HCT116 (cell line): ENCODE results near the gene SNAI1. TPM values are rescaled to one million over a fixed set of nuclear protein-coding genes. Genes with fewer than 3 reads are reported as not detected.

Experiments used
- ATAC-seq: fragments of 200-7000 bp; cut with Tn5 transposase; 2 replicates; pipeline ENCODE4 v1.9.1; 2020; ENCODE audit warnings: mild to moderate bottlenecking, moderate library complexity
- BruUV-seq: library from RNA; stranded (reverse); fragments of 400-500 nt; replicated peaks from 2 replicates; lab custom pipeline; 2021; lab: Mats Ljungman, UMichigan
- CTCF ChIA-PET: fragments of 300-600 bp; sonication (Branson Sonifier 250); formaldehyde crosslinking; loops from one replicate; lab custom pipeline; 2021; ENCODE audit warnings: antibody characterized with exemption; lab: Charles Lee
- POLR2A ChIA-PET: fragments of 300-600, 350-600 bp; sonication (Branson Sonifier 250); formaldehyde crosslinking; loops from one replicate; lab custom pipeline; 2021; ENCODE audit warnings: antibody characterized with exemption; lab: Charles Lee
- RAD21 ChIA-PET, 2 experiments: fragments of 300-600 bp; sonication (Branson Sonifier 250); formaldehyde crosslinking; loops; one replicate each; lab custom pipeline; 2023; ENCODE audit warnings: low total read pairs in 2 of 2; ENCODE audit not compliant: uncharacterized antibody in 2 of 2, unreplicated experiment in 2 of 2, low non-redundant PET in 1 of 2; lab: Charles Lee
- DNase-seq: peaks from one replicate; pipeline ENCODE4 v3.0.0-alpha.2; 2010; ENCODE audit warnings: low read depth, low spot score
- H2AFZ ChIP-seq: fragments of 200-600 bp; shearing (Covaris generic), sonication (generic); 2 replicates; pipeline ENCODE4 v1.6.1; 2017; ENCODE audit warnings: low read depth, mixed run types, mixed read lengths, antibody characterized with exemption, low read length; ENCODE audit not compliant: poor library complexity, severe bottlenecking
- H3K27ac ChIP-seq: 2 replicates; pipeline ENCODE4 v1.5.1; 2012; ENCODE audit warnings: low read depth, low read length
- H3K27me3 ChIP-seq: fragments of 200-600 bp; sonication (generic); 2 replicates; pipeline ENCODE4 v1.6.1; 2016; ENCODE audit warnings: mixed run types, low read length, mixed read lengths; ENCODE audit not compliant: insufficient read depth
- H3K36me3 ChIP-seq, 2 experiments: fragments of 200-500 bp in 1 of 2; fragments of 200-600 bp in 1 of 2; sonication (Bioruptor generic) in 1 of 2; sonication (generic) in 1 of 2; 2 replicates each; pipeline versions ENCODE4 v1.5.1 to v1.6.1; 2014 to 2016; ENCODE audit warnings: low read length in 2 of 2, inconsistent platforms in 1 of 2, mixed read lengths in 1 of 2, mixed run types in 1 of 2; ENCODE audit not compliant: insufficient read depth in 2 of 2, control insufficient read depth in 1 of 2
- H3K4me1 ChIP-seq, 2 experiments: fragments of 200-600 bp in 1 of 2; sonication (generic) in 1 of 2; 2 replicates each; pipeline versions ENCODE4 v1.5.1 to v1.6.1; 2012 to 2017; ENCODE audit warnings: low read length in 2 of 2, inconsistent platforms in 1 of 2, mild to moderate bottlenecking in 1 of 2, mixed read lengths in 1 of 2, mixed run types in 1 of 2, moderate library complexity in 1 of 2; ENCODE audit not compliant: insufficient read depth in 2 of 2, control insufficient read depth in 1 of 2
- H3K4me2 ChIP-seq: fragments of 200-600 bp; sonication (generic); 2 replicates; pipeline ENCODE4 v1.6.1; 2017; ENCODE audit warnings: mixed run types, low read length, mixed read lengths
- H3K4me3 ChIP-seq, 2 experiments: fragments of 200-600 bp in 1 of 2; sonication (generic) in 1 of 2; replicated peaks in 1 of 2; 2 replicates each; pipeline ENCODE4 v1.5.1; 2011 to 2016; ENCODE audit warnings: low read length in 2 of 2, control low read depth in 1 of 2, low read depth in 1 of 2, mild to moderate bottlenecking in 1 of 2, mixed read lengths in 1 of 2, mixed run types in 1 of 2
- H3K79me2 ChIP-seq: fragments of 200-600 bp; sonication (generic); 2 replicates; pipeline ENCODE4 v1.6.1; 2017; ENCODE audit warnings: mild to moderate bottlenecking, mixed run types, low read length, moderate library complexity, mixed read lengths; ENCODE audit not compliant: insufficient read depth
- H3K9ac ChIP-seq: fragments of 200-600 bp; sonication (generic); 2 replicates; pipeline ENCODE4 v1.6.1; 2016; ENCODE audit warnings: low read length, mixed read lengths
- H3K9me2 ChIP-seq: fragments of 200-600 bp; sonication (generic), shearing (Covaris generic); 2 replicates; pipeline ENCODE4 v1.6.1; 2017; ENCODE audit warnings: mixed run types, mild to moderate bottlenecking, moderate library complexity; ENCODE audit not compliant: insufficient read depth
- H3K9me3 ChIP-seq, 2 experiments: fragments of 200-500 bp in 1 of 2; fragments of 200-600 bp in 1 of 2; sonication (Bioruptor generic) in 1 of 2; sonication (generic) in 1 of 2; 2 replicates each; pipeline ENCODE4 v1.6.1; 2014 to 2017; ENCODE audit warnings: low read length in 2 of 2, mixed read lengths in 2 of 2, inconsistent platforms in 1 of 2, low read depth in 1 of 2, mild to moderate bottlenecking in 1 of 2, mixed run types in 1 of 2, moderate library complexity in 1 of 2; ENCODE audit not compliant: control insufficient read depth in 1 of 2, insufficient read depth in 1 of 2
- H4K20me1 ChIP-seq: fragments of 200-600 bp; sonication (generic), shearing (Covaris generic); 2 replicates; pipeline ENCODE4 v1.6.1; 2017; ENCODE audit warnings: mixed run types, mild to moderate bottlenecking, moderate library complexity; ENCODE audit not compliant: insufficient read depth
- EGR1 ChIP-seq: IDR thresholded peaks from 2 replicates; pipeline ENCODE4 v1.6.1; 2012; ENCODE audit warnings: low read depth
- EZH2 ChIP-seq: fragments of 200-600 bp; sonication (generic); IDR thresholded peaks from 2 replicates; pipeline ENCODE4 v1.6.1; 2017; ENCODE audit warnings: antibody characterized with exemption, mixed run types
- EZH2phosphoT487 ChIP-seq: fragments of 200-600 bp; IDR thresholded peaks from 2 replicates; pipeline ENCODE4 v1.6.1; 2018; ENCODE audit warnings: antibody characterized with exemption, borderline replicate concordance
- FOSL1 ChIP-seq: IDR thresholded peaks from 2 replicates; pipeline ENCODE4 v1.6.1; 2012; ENCODE audit warnings: low read depth
- JUND ChIP-seq: IDR thresholded peaks from 2 replicates; pipeline ENCODE4 v1.6.1; 2012
- RAD21 ChIP-seq: IDR thresholded peaks from 2 replicates; pipeline ENCODE4 v1.6.1; 2012; ENCODE audit warnings: low read depth, mild to moderate bottlenecking
- SP1 ChIP-seq: IDR thresholded peaks from 2 replicates; pipeline ENCODE4 v1.6.1; 2012; ENCODE audit warnings: low read depth
- TCF7L2 ChIP-seq: IDR thresholded peaks from 2 replicates; pipeline ENCODE4 v1.7.0; 2011; ENCODE audit warnings: borderline replicate concordance, inconsistent platforms; ENCODE audit not compliant: insufficient read depth, insufficient read length; ENCODE audit errors: extremely low read depth
- YY1 ChIP-seq: IDR thresholded peaks from 2 replicates; pipeline ENCODE4 v1.6.1; 2011; ENCODE audit warnings: low read length, low read depth, moderate library complexity, mild to moderate bottlenecking; ENCODE audit not compliant: insufficient replicate concordance; ENCODE audit errors: extremely low read depth
- ZNF274 ChIP-seq: fragments of 200-500 bp; sonication (Bioruptor generic); IDR thresholded peaks from 2 replicates; pipeline ENCODE4 v1.6.1; 2014; ENCODE audit warnings: mild to moderate bottlenecking, low read depth, low read length, inconsistent platforms
- intact Hi-C: fragments of 100-400 bp; cut with micrococcal nuclease; formaldehyde crosslinking; loops from 2 replicates; pipeline ENCODE4 v1.10.0; 2022
- total RNA-seq: library from RNA; stranded (reverse); gene quantifications from one replicate; pipeline ENCODE4 v1.2.1, GENCODE V29; 2021; ENCODE audit not compliant: unreplicated experiment
- TF ChIP-seq, protein P1 (sequence below), 3 experiments: fragments of 200-600 bp in 1 of 3; sonication (generic) in 1 of 3; IDR thresholded peaks in 2 of 3; conservative IDR thresholded peaks in 1 of 3; 2 replicates each; pipeline ENCODE4 v1.5.1; 2012 to 2017; ENCODE audit warnings: low read depth in 2 of 3, low read length in 2 of 3, antibody characterized with exemption in 1 of 3, borderline replicate concordance in 1 of 3, control low read depth in 1 of 3, mild to moderate bottlenecking in 1 of 3, mixed read lengths in 1 of 3, mixed run types in 1 of 3, moderate library complexity in 1 of 3; ENCODE audit not compliant: insufficient read depth in 1 of 3
- TF ChIP-seq, protein P2 (sequence below): IDR thresholded peaks from 2 replicates; pipeline ENCODE4 v1.6.1; 2012
- TF ChIP-seq, protein P3 (sequence below): IDR thresholded peaks from 2 replicates; pipeline ENCODE4 v1.6.1; 2012; ENCODE audit warnings: low read depth

Gene SNAI1
- total RNA-seq, 1 experiment from 2014 or later, result 13.4 TPM

DNA sequence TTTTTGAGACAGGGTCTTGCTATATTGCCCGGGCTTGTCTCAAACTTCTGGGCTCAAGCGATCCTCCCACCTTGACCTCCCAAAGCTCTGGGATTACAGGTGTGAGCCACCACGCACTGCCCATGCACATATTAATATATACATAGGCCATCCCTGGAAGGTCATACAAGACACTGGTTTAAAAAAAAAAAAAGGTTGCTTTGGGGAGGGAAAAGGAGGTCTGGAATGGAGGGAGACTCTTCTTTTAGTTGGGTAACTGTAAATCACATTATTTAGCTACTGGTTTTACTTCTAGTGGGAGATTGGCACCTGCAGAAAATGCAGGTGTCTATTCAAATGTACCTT is 4.1 kb upstream of the SNAI1 start:
- TF ChIP-seq EGR1 (no peak), TCF7L2 (no peak), EZH2 (no peak), ZNF274 (no peak), RAD21 (no peak), EZH2phosphoT487 (no peak), SP1 (no peak), YY1 (no peak), JUND (no peak), FOSL1 (no peak)
- TF ChIP-seq, protein P1, sequence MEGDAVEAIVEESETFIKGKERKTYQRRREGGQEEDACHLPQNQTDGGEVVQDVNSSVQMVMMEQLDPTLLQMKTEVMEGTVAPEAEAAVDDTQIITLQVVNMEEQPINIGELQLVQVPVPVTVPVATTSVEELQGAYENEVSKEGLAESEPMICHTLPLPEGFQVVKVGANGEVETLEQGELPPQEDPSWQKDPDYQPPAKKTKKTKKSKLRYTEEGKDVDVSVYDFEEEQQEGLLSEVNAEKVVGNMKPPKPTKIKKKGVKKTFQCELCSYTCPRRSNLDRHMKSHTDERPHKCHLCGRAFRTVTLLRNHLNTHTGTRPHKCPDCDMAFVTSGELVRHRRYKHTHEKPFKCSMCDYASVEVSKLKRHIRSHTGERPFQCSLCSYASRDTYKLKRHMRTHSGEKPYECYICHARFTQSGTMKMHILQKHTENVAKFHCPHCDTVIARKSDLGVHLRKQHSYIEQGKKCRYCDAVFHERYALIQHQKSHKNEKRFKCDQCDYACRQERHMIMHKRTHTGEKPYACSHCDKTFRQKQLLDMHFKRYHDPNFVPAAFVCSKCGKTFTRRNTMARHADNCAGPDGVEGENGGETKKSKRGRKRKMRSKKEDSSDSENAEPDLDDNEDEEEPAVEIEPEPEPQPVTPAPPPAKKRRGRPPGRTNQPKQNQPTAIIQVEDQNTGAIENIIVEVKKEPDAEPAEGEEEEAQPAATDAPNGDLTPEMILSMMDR (IDR thresholded peaks at IDR 0.05 in 2 of 3, conservative IDR thresholded peaks at IDR 0.05 in 1 of 3; ENCODE audit: borderline replicate concordance in 1 of 3, insufficient read depth in 1 of 3, low read depth in 2 of 3, low read length in 2 of 3), result no peak
- TF ChIP-seq, protein P2, sequence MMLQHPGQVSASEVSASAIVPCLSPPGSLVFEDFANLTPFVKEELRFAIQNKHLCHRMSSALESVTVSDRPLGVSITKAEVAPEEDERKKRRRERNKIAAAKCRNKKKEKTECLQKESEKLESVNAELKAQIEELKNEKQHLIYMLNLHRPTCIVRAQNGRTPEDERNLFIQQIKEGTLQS, result no peak
- TF ChIP-seq, protein P3, sequence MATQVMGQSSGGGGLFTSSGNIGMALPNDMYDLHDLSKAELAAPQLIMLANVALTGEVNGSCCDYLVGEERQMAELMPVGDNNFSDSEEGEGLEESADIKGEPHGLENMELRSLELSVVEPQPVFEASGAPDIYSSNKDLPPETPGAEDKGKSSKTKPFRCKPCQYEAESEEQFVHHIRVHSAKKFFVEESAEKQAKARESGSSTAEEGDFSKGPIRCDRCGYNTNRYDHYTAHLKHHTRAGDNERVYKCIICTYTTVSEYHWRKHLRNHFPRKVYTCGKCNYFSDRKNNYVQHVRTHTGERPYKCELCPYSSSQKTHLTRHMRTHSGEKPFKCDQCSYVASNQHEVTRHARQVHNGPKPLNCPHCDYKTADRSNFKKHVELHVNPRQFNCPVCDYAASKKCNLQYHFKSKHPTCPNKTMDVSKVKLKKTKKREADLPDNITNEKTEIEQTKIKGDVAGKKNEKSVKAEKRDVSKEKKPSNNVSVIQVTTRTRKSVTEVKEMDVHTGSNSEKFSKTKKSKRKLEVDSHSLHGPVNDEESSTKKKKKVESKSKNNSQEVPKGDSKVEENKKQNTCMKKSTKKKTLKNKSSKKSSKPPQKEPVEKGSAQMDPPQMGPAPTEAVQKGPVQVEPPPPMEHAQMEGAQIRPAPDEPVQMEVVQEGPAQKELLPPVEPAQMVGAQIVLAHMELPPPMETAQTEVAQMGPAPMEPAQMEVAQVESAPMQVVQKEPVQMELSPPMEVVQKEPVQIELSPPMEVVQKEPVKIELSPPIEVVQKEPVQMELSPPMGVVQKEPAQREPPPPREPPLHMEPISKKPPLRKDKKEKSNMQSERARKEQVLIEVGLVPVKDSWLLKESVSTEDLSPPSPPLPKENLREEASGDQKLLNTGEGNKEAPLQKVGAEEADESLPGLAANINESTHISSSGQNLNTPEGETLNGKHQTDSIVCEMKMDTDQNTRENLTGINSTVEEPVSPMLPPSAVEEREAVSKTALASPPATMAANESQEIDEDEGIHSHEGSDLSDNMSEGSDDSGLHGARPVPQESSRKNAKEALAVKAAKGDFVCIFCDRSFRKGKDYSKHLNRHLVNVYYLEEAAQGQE, result no peak
- DNase-seq, result no peak
- Histone ChIP-seq H3K79me2 (peaks cover 8% of the 10 kb centered on the region), H3K27ac (no peak overlapping the region; the same call in 1 of the 2 replicates), H3K36me3 (0 out of 4 replicates have a peak, but pooled peaks cover 0 to under 1% of the 10 kb centered on the region in 2 experiments), H3K9ac (peak overlapping the region; percentile 51), H4K20me1 (no peaks in the 10 kb centered on the region), H3K9me2 (no peaks in the 10 kb centered on the region), H2AFZ (peak overlapping the region; percentile 90), H3K4me3 (no peak overlapping the region), H3K27me3 (no peaks in the 10 kb centered on the region), H3K4me1 (peaks cover 11 to 30% of the 10 kb centered on the region in 2 experiments), H3K9me3 (no peaks in the 10 kb centered on the region), H3K4me2 (peak overlapping the region; percentile 69)
- POLR2A ChIA-PET, result interaction anchor here (1.3 kb wide), 1 partner anchor 92 kb away, joined by 9 read pairs; no protein-coding TSS in a partner anchor
- intact Hi-C loops, result loop anchor here (1.0 to 10.0 kb wide), 4 partner anchors 93 to 596 kb away; no protein-coding TSS in a partner anchor
- ATAC-seq, result no peak
- CTCF ChIA-PET, result interaction anchor here (0.6 to 6.9 kb wide), 17 partner anchors 9 to 200 kb away, joined by 3 to 128 read pairs (median 7); no protein-coding TSS in a partner anchor
- RAD21 ChIA-PET, result interaction anchor here (0.7 to 2.4 kb wide), 6 partner anchors 16 to 137 kb away, joined by 3 to 25 read pairs (median 4); no protein-coding TSS in a partner anchor
- BruUV-seq, result no TSS peak
